ENCODE data around the gene WIPF3. TPM values are rescaled to one million over a fixed set of nuclear protein-coding genes. Genes with fewer than 3 reads are reported as not detected.

The WIPF3 gene
- total and polyA plus RNA-seq, 2 experiments from 2014 or later, result not detected

- 32 to 34% methylated on average over 8 of the region's 8 CpGs for WGBS, 2 experiments (ENCODE audit: low coverage in 1 of 2, low lambda C conversion rate in 2 of 2, missing lambda C conversion rate in 2 of 2)
These were observed 48.1 kb downstream of the WIPF3 start for GRCh38 chr7:29854257-29854938.

GRCh38 chr7:29857654-29858053 is 51.3 kb downstream of the WIPF3 start:
- H3K4me1 ChIP-seq (ENCODE audit: insufficient read depth), result 0 out of 2 replicates have a peak, but pooled peaks cover 3% of the 10 kb centered on the region
- no peaks in the 10 kb centered on the region for H4K20me1 ChIP-seq (ENCODE audit: insufficient read depth)
- peaks cover 13% of the 10 kb centered on the region for H3K27me3 ChIP-seq (replicated peaks; ENCODE audit: insufficient read depth)
- no peaks in the 10 kb centered on the region for H3K79me2 ChIP-seq (ENCODE audit: insufficient read depth)
- no peaks in the 10 kb centered on the region for H3K9me2 ChIP-seq (ENCODE audit: insufficient read depth)
- no peak overlapping the region for H3K27ac ChIP-seq
- no peak overlapping the region for H2AFZ ChIP-seq
- H3K4me3 ChIP-seq, result no peak overlapping the region
- no peak for TF ChIP-seq EZH2phosphoT487 (IDR thresholded peaks at IDR 0.05; ENCODE audit: insufficient read depth, low read depth)
- no peak for TF ChIP-seq EZH2 (IDR thresholded peaks at IDR 0.05; ENCODE audit: insufficient read depth, poor library complexity, severe bottlenecking)
- H3K4me2 ChIP-seq (ENCODE audit: unreplicated experiment), result no peak overlapping the region
- DNase-seq, result no peak
- no peaks in the 10 kb centered on the region for H3K9me3 ChIP-seq (ENCODE audit: low read depth)
- H3K9ac ChIP-seq, result no peak overlapping the region
- H3K36me3 ChIP-seq (ENCODE audit: low read depth), result no peaks in the 10 kb centered on the region
- H3F3A ChIP-seq (ENCODE audit: insufficient read depth), result no peaks in the 10 kb centered on the region
- in situ Hi-C loops (cut with MboI), result no loop called here

More at GRCh38 chr7:29854257-29854938, 48.1 kb downstream of the WIPF3 start:
- H3F3A ChIP-seq (ENCODE audit: insufficient read depth), result no peaks in the 10 kb centered on the region
- in situ Hi-C loops (cut with MboI), result no loop called here
- H3K9ac ChIP-seq, result no peak overlapping the region
- H3K27ac ChIP-seq, result no peak overlapping the region
- H3K4me1 ChIP-seq (ENCODE audit: insufficient read depth), result 0 out of 2 replicates have a peak, but pooled peaks cover 3% of the 10 kb centered on the region
- H4K20me1 ChIP-seq (ENCODE audit: insufficient read depth), result no peaks in the 10 kb centered on the region
- H3K9me3 ChIP-seq (ENCODE audit: low read depth), result no peaks in the 10 kb centered on the region
- H3K4me2 ChIP-seq (ENCODE audit: unreplicated experiment), result no peak overlapping the region
- TF ChIP-seq EZH2phosphoT487 (IDR thresholded peaks at IDR 0.05; ENCODE audit: insufficient read depth, low read depth) (no peak), EZH2 (IDR thresholded peaks at IDR 0.05; ENCODE audit: insufficient read depth, poor library complexity, severe bottlenecking) (no peak)
- H2AFZ ChIP-seq, result no peak overlapping the region
- no peaks in the 10 kb centered on the region for H3K36me3 ChIP-seq (ENCODE audit: low read depth)
- DNase-seq, result peak; percentile 46
- H3K9me2 ChIP-seq (ENCODE audit: insufficient read depth), result no peaks in the 10 kb centered on the region
- no peak overlapping the region for H3K4me3 ChIP-seq
- peaks cover 36% of the 10 kb centered on the region for H3K27me3 ChIP-seq (replicated peaks; ENCODE audit: insufficient read depth)
- no peaks in the 10 kb centered on the region for H3K79me2 ChIP-seq (ENCODE audit: insufficient read depth)

- in situ Hi-C loops (cut with MboI), result no loop called here
- no peaks in the 10 kb centered on the region for H3K36me3 ChIP-seq (ENCODE audit: low read depth)
- 64 to 69% methylated on average over 4 of the region's 4 CpGs for WGBS, 2 experiments (ENCODE audit: low coverage in 1 of 2, low lambda C conversion rate in 2 of 2, missing lambda C conversion rate in 2 of 2)
These were observed 52.1 kb downstream of the WIPF3 start for GRCh38 chr7:29858191-29858951.

GRCh38 chr7:29859104-29859503 is 52.8 kb downstream of the WIPF3 start:
- Histone ChIP-seq H3K4me2 (ENCODE audit: unreplicated experiment) (no peak overlapping the region), H3K4me1 (ENCODE audit: insufficient read depth) (0 out of 2 replicates have a peak, but pooled peaks cover 3% of the 10 kb centered on the region)
- WGBS, 2 experiments (ENCODE audit: low coverage in 1 of 2, low lambda C conversion rate in 2 of 2, missing lambda C conversion rate in 2 of 2), result 96 to 98% methylated on average over 5 of the region's 5 CpGs

More at GRCh38 chr7:29858191-29858951, 52.1 kb downstream of the WIPF3 start:
- Histone ChIP-seq H3K4me1 (ENCODE audit: insufficient read depth) (0 out of 2 replicates have a peak, but pooled peaks cover 3% of the 10 kb centered on the region), H3F3A (ENCODE audit: insufficient read depth) (no peaks in the 10 kb centered on the region), H4K20me1 (ENCODE audit: insufficient read depth) (no peaks in the 10 kb centered on the region), H3K79me2 (ENCODE audit: insufficient read depth) (no peaks in the 10 kb centered on the region), H3K27ac (no peak overlapping the region), H3K4me3 (no peak overlapping the region), H3K9me2 (ENCODE audit: insufficient read depth) (no peaks in the 10 kb centered on the region), H3K27me3 (replicated peaks; ENCODE audit: insufficient read depth) (peaks cover 13% of the 10 kb centered on the region), H2AFZ (no peak overlapping the region), H3K9me3 (ENCODE audit: low read depth) (no peaks in the 10 kb centered on the region), H3K4me2 (ENCODE audit: unreplicated experiment) (no peak overlapping the region), H3K9ac (no peak overlapping the region)
- no peak for TF ChIP-seq EZH2 (IDR thresholded peaks at IDR 0.05; ENCODE audit: insufficient read depth, poor library complexity, severe bottlenecking)
- no peak for TF ChIP-seq EZH2phosphoT487 (IDR thresholded peaks at IDR 0.05; ENCODE audit: insufficient read depth, low read depth)
- DNase-seq, result no peak

More at GRCh38 chr7:29859104-29859503, 52.8 kb downstream of the WIPF3 start:
- no peaks in the 10 kb centered on the region for H3K9me2 ChIP-seq (ENCODE audit: insufficient read depth)
- no peak overlapping the region for H2AFZ ChIP-seq
- H3K27me3 ChIP-seq (replicated peaks; ENCODE audit: insufficient read depth), result peaks cover 12% of the 10 kb centered on the region
- H3K9me3 ChIP-seq (ENCODE audit: low read depth), result no peaks in the 10 kb centered on the region
- H3K9ac ChIP-seq, result no peak overlapping the region
- no peaks in the 10 kb centered on the region for H3K36me3 ChIP-seq (ENCODE audit: low read depth)
- no peak for DNase-seq
- in situ Hi-C loops (cut with MboI), result no loop called here
- TF ChIP-seq EZH2 (IDR thresholded peaks at IDR 0.05; ENCODE audit: insufficient read depth, poor library complexity, severe bottlenecking) (no peak), EZH2phosphoT487 (IDR thresholded peaks at IDR 0.05; ENCODE audit: insufficient read depth, low read depth) (no peak)
- no peak overlapping the region for H3K4me3 ChIP-seq
- no peaks in the 10 kb centered on the region for H3K79me2 ChIP-seq (ENCODE audit: insufficient read depth)
- H4K20me1 ChIP-seq (ENCODE audit: insufficient read depth), result no peaks in the 10 kb centered on the region
- no peaks in the 10 kb centered on the region for H3F3A ChIP-seq (ENCODE audit: insufficient read depth)
- no peak overlapping the region for H3K27ac ChIP-seq

Data from GM23248 (cell line).